Neural progenitor cell (in vitro differentiated cells): ENCODE data around the gene RMDN2.

Experiments used
- EZH2phosphoT487 ChIP-seq: fragments of 200-600 bp; sonication (generic); IDR thresholded peaks from 2 replicates; pipeline ENCODE4 v1.6.1; 2017; ENCODE audit warnings: antibody characterized with exemption
- TF ChIP-seq, protein P1 (sequence below): fragments of 200-600 bp; sonication (generic); IDR thresholded peaks from 2 replicates; pipeline ENCODE4 v1.5.1; 2017; ENCODE audit warnings: antibody characterized with exemption, mild to moderate bottlenecking

DNA sequence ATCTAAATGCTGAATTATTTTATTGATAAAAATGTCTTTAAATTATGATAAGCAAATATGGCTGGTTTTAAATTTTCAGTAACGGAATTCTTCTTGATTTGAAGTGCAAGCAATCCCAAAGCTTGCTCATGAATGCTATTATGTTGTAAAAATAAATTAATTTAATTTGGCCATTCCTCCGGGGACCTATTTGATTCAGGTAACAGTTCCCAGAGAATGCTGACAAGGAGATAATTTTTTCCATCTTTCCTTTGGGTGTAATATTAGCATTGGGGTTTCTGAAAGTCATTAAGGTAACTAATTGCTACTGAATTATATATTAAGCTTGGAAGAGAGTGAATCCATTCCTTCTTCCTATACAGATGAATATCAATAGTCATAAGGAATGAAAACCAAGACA, 12.5 kb upstream of the RMDN2 start:
- TF ChIP-seq, protein P1, sequence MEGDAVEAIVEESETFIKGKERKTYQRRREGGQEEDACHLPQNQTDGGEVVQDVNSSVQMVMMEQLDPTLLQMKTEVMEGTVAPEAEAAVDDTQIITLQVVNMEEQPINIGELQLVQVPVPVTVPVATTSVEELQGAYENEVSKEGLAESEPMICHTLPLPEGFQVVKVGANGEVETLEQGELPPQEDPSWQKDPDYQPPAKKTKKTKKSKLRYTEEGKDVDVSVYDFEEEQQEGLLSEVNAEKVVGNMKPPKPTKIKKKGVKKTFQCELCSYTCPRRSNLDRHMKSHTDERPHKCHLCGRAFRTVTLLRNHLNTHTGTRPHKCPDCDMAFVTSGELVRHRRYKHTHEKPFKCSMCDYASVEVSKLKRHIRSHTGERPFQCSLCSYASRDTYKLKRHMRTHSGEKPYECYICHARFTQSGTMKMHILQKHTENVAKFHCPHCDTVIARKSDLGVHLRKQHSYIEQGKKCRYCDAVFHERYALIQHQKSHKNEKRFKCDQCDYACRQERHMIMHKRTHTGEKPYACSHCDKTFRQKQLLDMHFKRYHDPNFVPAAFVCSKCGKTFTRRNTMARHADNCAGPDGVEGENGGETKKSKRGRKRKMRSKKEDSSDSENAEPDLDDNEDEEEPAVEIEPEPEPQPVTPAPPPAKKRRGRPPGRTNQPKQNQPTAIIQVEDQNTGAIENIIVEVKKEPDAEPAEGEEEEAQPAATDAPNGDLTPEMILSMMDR: no peak
- TF ChIP-seq EZH2phosphoT487: no peak
